ENCODE data around the gene SSR1. TPM values are rescaled to one million over a fixed set of nuclear protein-coding genes. Genes with fewer than 3 reads are reported as not detected.

The SSR1 gene
- total RNA-seq, 1 donor from 2014 or later = 289 TPM

DNA sequence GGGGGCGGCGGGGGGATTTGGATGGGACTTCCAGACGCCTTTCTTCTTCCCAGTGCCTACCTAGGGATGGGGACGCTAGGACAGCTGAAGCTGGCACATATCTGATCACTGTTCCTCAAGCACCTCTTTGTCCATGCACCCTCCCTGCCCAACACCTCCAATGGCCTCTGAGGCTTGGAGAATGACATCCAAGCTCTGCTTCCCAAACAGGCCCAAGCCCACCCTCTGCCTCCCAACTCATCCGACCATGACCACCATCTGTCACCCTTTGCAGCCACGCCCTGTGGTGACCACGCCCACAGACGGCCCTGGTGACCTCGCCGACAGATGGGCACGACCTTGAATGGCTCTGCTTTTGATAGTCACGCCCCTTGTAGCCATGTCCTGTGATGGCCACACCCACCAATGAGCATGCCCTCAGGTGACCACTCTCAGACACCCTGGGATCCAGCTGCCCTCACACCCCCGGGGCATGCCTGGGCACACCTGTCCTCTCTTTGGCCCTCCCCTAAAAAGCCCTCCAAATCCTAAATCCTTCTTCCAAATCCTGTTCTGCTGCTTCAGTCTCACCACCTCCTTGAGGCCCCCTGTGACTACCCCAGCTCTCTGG lies 51.0 kb downstream of the SSR1 start:
- DNase-seq (ENCODE audit: low read depth) = no peak
- H3K27ac ChIP-seq (ENCODE audit: low read depth, low read length) = no peak overlapping the region
- H3K27me3 Mint-ChIP-seq (ENCODE audit: low read depth, unreplicated experiment) = no peaks in the 10 kb centered on the region

DNA sequence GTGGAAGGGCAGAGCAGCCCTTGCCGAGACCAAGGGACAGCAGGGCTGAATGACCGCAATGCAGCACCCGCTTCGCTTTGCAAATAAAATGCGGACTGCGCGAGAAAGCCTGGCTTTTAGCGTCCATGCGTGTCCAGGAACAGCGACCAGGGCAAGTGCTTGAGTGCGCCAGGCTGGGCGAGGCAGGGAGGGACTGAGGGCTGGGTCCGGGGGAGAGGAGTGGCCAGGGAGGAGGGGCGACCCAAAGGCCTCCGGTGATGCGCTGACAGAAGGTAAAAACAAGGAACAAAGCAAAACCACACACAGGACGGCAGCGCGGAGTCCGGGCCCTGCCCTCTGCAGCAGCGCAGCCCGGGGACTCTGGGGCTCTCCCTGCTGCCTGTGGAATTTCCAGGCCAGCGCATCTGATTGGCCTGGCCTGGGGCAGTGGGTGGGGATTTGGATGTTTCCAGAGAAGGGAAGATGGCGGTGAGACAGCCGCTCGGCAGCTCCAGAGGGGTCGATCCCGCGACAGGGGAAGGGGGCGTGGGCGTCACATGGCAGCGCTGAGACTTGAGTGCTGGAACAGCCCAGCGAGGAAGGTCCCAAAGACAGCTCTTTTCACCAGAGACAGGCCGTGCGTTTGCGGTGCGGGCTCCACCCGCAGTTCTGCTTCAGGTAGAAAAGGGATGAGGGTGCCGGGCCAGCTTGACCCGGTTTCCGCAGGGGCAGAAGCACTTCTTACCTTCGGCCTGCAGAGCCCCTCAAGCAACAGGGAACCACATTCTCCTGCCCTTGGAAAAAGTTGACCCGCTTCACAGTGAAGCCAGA lies 51.8 kb downstream of the SSR1 start:
- Mint-ChIP-seq H3K36me3 (ENCODE audit: low read depth, unreplicated experiment) (no peaks in the 10 kb centered on the region), H3K27me3 (ENCODE audit: low read depth, unreplicated experiment) (no peaks in the 10 kb centered on the region), H3K4me3 (ENCODE audit: unreplicated experiment) (peak overlapping the region; percentile 90), H3K4me1 (ENCODE audit: low read depth, unreplicated experiment) (peaks cover 14% of the 10 kb centered on the region), H3K27ac (ENCODE audit: unreplicated experiment) (peak overlapping the region; percentile 75), H3K9me3 (ENCODE audit: unreplicated experiment) (peaks cover 3% of the 10 kb centered on the region)
- H3K27ac ChIP-seq (ENCODE audit: low read depth, low read length) = peak overlapping the region; percentile 49
- H3K27me3 ChIP-seq (ENCODE audit: insufficient read depth, low read length) = no peaks in the 10 kb centered on the region
- H2AFZ ChIP-seq (ENCODE audit: low read depth, low read length) = peak overlapping the region; percentile 99
- H3K4me3 ChIP-seq (ENCODE audit: insufficient read depth, low read depth, low read length) = peak overlapping the region; percentile 68
- peaks cover 13% of the 10 kb centered on the region for H3K4me1 ChIP-seq (ENCODE audit: insufficient read depth, low read length)
- peaks cover 3% of the 10 kb centered on the region for H3K9me3 ChIP-seq (ENCODE audit: insufficient read depth, low read depth, low read length)
- H3K4me2 ChIP-seq (ENCODE audit: low read length) = peak overlapping the region; percentile 90
- H4K20me1 ChIP-seq (ENCODE audit: insufficient read depth, low read length) = no peaks in the 10 kb centered on the region
- peak; percentile 72 for DNase-seq (ENCODE audit: low read depth)
- no peaks in the 10 kb centered on the region for H3K36me3 ChIP-seq (ENCODE audit: insufficient read depth, low read length)
- no peak for FAIRE-seq
- H3K79me2 ChIP-seq (ENCODE audit: insufficient read depth, low read length) = no peaks in the 10 kb centered on the region
- TF ChIP-seq, protein P1, sequence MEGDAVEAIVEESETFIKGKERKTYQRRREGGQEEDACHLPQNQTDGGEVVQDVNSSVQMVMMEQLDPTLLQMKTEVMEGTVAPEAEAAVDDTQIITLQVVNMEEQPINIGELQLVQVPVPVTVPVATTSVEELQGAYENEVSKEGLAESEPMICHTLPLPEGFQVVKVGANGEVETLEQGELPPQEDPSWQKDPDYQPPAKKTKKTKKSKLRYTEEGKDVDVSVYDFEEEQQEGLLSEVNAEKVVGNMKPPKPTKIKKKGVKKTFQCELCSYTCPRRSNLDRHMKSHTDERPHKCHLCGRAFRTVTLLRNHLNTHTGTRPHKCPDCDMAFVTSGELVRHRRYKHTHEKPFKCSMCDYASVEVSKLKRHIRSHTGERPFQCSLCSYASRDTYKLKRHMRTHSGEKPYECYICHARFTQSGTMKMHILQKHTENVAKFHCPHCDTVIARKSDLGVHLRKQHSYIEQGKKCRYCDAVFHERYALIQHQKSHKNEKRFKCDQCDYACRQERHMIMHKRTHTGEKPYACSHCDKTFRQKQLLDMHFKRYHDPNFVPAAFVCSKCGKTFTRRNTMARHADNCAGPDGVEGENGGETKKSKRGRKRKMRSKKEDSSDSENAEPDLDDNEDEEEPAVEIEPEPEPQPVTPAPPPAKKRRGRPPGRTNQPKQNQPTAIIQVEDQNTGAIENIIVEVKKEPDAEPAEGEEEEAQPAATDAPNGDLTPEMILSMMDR (IDR thresholded peaks at IDR 0.05; ENCODE audit: insufficient read depth, low read depth, low read length) = no peak
- TF ChIP-seq EZH2 (IDR thresholded peaks at IDR 0.05; ENCODE audit: insufficient read depth, low read length) = no peak
- peak overlapping the region; percentile 77 for H3K9ac ChIP-seq (ENCODE audit: low read length)

More for the DNA sequence above, 51.0 kb downstream of the SSR1 start:
- H3K4me1 Mint-ChIP-seq (ENCODE audit: low read depth, unreplicated experiment) = peaks cover 14% of the 10 kb centered on the region
- Histone ChIP-seq H4K20me1 (ENCODE audit: insufficient read depth, low read length) (no peaks in the 10 kb centered on the region), H2AFZ (ENCODE audit: low read depth, low read length) (peak overlapping the region; percentile 99), H3K27me3 (ENCODE audit: insufficient read depth, low read length) (no peaks in the 10 kb centered on the region), H3K36me3 (ENCODE audit: insufficient read depth, low read length) (no peaks in the 10 kb centered on the region), H3K79me2 (ENCODE audit: insufficient read depth, low read length) (no peaks in the 10 kb centered on the region), H3K4me1 (ENCODE audit: insufficient read depth, low read length) (peaks cover 13% of the 10 kb centered on the region), H3K9me3 (ENCODE audit: insufficient read depth, low read depth, low read length) (peaks cover 4% of the 10 kb centered on the region), H3K4me2 (ENCODE audit: low read length) (peak overlapping the region; percentile 90), H3K4me3 (ENCODE audit: insufficient read depth, low read depth, low read length) (peak overlapping the region; percentile 68), H3K9ac (ENCODE audit: low read length) (peak overlapping the region; percentile 77)
- no peak for FAIRE-seq
- H3K9me3 Mint-ChIP-seq (ENCODE audit: unreplicated experiment) = no peaks in the 10 kb centered on the region
- peak overlapping the region; percentile 90 for H3K4me3 Mint-ChIP-seq (ENCODE audit: unreplicated experiment)
- H3K27ac Mint-ChIP-seq (ENCODE audit: unreplicated experiment) = no peak overlapping the region
- no peak for TF ChIP-seq EZH2 (IDR thresholded peaks at IDR 0.05; ENCODE audit: insufficient read depth, low read length)
- TF ChIP-seq, protein P1 (IDR thresholded peaks at IDR 0.05; ENCODE audit: insufficient read depth, low read depth, low read length) = no peak
- no peaks in the 10 kb centered on the region for H3K36me3 Mint-ChIP-seq (ENCODE audit: low read depth, unreplicated experiment)

All from astrocyte (in vitro differentiated cells and primary cell).